LHCN-M2 (cell line): ENCODE measurements around the gene FEZF2. TPM values are rescaled to one million over a fixed set of nuclear protein-coding genes. Genes with fewer than 3 reads are reported as not detected.

ENCODE experiments used
- DNase-seq: peaks from one replicate; pipeline ENCODE4 v3.0.0-alpha.2; 2012; ENCODE audit warnings: low read depth
- polyA plus RNA-seq: library from polyadenylated mRNA; unstranded; fragments of >200 nt; gene quantifications from one replicate; pipeline ENCODE4 v1.2.1, GENCODE V29; 2012; ENCODE audit warnings: missing spikeins
- total RNA-seq: library from RNA; depleted of rRNA; stranded (reverse); fragments of >200 nt; gene quantifications from 2 replicates; pipeline ENCODE4 v1.2.3, GENCODE V29; 2014; rRNA removed

FEZF2 gene
- total RNA-seq = not detected in 2 replicates
- polyA plus RNA-seq = not detected

GRCh38 chr3:62373215-62373614 lies at the start of gene FEZF2:
Gene FEZF2 (minus strand): TSS chr3:62373550. CDS start chr3:62372868, 682 bp downstream.
- DNase-seq = no peak

GRCh38 chr3:62421207-62421606 lies 47.9 kb upstream of the FEZF2 start:
- DNase-seq = no peak

GRCh38 chr3:62416144-62416543 lies 42.8 kb upstream of the FEZF2 start:
- DNase-seq = no peak

- DNase-seq = no peak
Observed at GRCh38 chr3:62415312-62415801, 42.0 kb upstream of the FEZF2 start.

- no peak for DNase-seq
Observed at GRCh38 chr3:62414786-62415185, 41.4 kb upstream of the FEZF2 start.

- no peak for DNase-seq
Observed at GRCh38 chr3:62413687-62414086, 40.3 kb upstream of the FEZF2 start.

GRCh38 chr3:62406945-62407344 lies 33.6 kb upstream of the FEZF2 start:
- DNase-seq = no peak

- no peak for DNase-seq
Observed at GRCh38 chr3:62405566-62405965, 32.2 kb upstream of the FEZF2 start.

- no peak for DNase-seq
Observed at GRCh38 chr3:62405135-62405534, 31.8 kb upstream of the FEZF2 start.

- DNase-seq = no peak
Observed at GRCh38 chr3:62404321-62404720, 31.0 kb upstream of the FEZF2 start.

- DNase-seq = no peak
Observed at GRCh38 chr3:62403765-62404164, 30.4 kb upstream of the FEZF2 start.

GRCh38 chr3:62392626-62393292 lies 19.4 kb upstream of the FEZF2 start:
- no peak for DNase-seq

- no peak for DNase-seq
Observed at GRCh38 chr3:62387251-62387650, 13.9 kb upstream of the FEZF2 start.

GRCh38 chr3:62379321-62379798 lies 6.0 kb upstream of the FEZF2 start:
- no peak for DNase-seq

- DNase-seq = no peak
Observed at GRCh38 chr3:62378921-62379320, 5.6 kb upstream of the FEZF2 start.

GRCh38 chr3:62378311-62378789 lies 5.0 kb upstream of the FEZF2 start:
- DNase-seq = no peak

GRCh38 chr3:62376906-62377877 lies 3.8 kb upstream of the FEZF2 start:
- DNase-seq = no peak

- DNase-seq = no peak
Observed at GRCh38 chr3:62376454-62376720, 3.0 kb upstream of the FEZF2 start.

GRCh38 chr3:62375655-62376453 lies 2.5 kb upstream of the FEZF2 start:
- no peak for DNase-seq

GRCh38 chr3:62374341-62375218 lies 1.2 kb upstream of the FEZF2 start:
- peak; percentile 18 for DNase-seq
